LNCaP clone FGC (cell line): ENCODE measurements around the gene XPO6.

Source experiments
- DNase-seq: peaks from one replicate; pipeline ENCODE4 v3.0.0-alpha.2; 2011; ENCODE audit warnings: low read depth
- H3K4me3 ChIP-seq: 2 replicates; pipeline ENCODE4 v1.5.1; 2011; ENCODE audit warnings: mild to moderate bottlenecking, low read depth, low read length, control low read depth
- CTCF ChIP-seq: IDR thresholded peaks from 2 replicates; pipeline ENCODE4 v1.5.1; 2012; ENCODE audit warnings: mild to moderate bottlenecking; ENCODE audit not compliant: control insufficient read depth, insufficient read depth; ENCODE audit errors: extremely low read depth

XPO6 gene

DNA sequence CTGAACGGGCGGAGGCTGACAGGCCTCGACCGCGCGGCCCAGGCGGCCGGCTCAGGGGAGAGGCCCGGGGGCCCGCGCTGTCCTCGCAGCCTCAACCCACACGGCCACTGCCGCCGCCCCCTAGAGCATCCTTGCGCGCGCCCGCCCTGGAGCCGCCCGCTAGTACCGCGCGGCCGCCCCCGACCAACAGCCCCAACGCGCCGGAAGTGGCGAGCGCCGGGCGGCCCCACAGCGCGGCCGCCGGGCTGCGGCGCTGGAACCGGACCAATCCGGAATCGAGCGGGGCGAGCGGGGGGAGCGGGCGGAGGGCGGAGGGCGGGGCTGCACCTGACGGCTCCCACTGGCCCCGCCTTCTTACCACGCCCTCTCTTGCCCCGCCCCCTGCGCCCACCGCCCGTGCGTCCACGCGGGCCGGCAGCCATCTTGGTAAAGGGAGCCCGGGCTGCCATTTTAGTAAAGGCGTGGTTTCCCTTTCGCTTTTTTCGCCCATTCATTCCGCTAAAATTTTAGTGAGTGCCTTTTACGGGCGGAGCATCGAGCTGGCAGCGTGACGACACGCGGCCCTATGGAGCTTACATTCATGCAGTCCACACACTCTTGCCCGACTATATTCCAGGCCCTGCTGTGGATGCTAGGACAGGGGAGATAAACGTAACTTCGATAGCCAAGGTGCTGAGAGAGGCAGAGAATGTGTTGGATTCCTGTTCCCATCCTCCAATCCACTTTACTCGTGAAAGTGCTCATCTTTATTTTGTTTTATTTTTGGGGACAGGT lies at the start of gene XPO6:
XPO6 (minus strand) TSS at position 208 of the 774 bp plus-strand sequence. CDS start 597 bp downstream, outside the sequence.
- no peak for TF ChIP-seq CTCF
- DNase-seq = peak; percentile 77

GRCh38 chr16:28260193-28260592 lies 48.4 kb upstream of the XPO6 start:
- DNase-seq = no peak
- no peak overlapping the region for H3K4me3 ChIP-seq
- TF ChIP-seq CTCF = no peak

More for the DNA sequence above, at the start of gene XPO6:
- H3K4me3 ChIP-seq = peak within 1 kb of the TSS; percentile 83

- no peak for TF ChIP-seq CTCF
- H3K4me3 ChIP-seq = no peak overlapping the region
- DNase-seq = no peak
Observed at GRCh38 chr16:28259781-28260150, 48.0 kb upstream of the XPO6 start.

- no peak for TF ChIP-seq CTCF
- no peak overlapping the region for H3K4me3 ChIP-seq
- no peak for DNase-seq
Observed at GRCh38 chr16:28259091-28259780, 47.5 kb upstream of the XPO6 start.

- H3K4me3 ChIP-seq = no peak overlapping the region
- no peak for TF ChIP-seq CTCF
- no peak for DNase-seq
Observed at GRCh38 chr16:28258567-28258966, 46.8 kb upstream of the XPO6 start.

- no peak for TF ChIP-seq CTCF
- DNase-seq = no peak
- no peak overlapping the region for H3K4me3 ChIP-seq
Observed at GRCh38 chr16:28257256-28257655, 45.5 kb upstream of the XPO6 start.
